Thyroid gland (tissue), 4 donors: ENCODE results near the gene DNAAF9.

Experiments
- CTCF ChIP-seq, 6 experiments: fragments of 200-600 bp in 3 of 6; fragments of 450-650 bp in 3 of 6; sonication (generic) in 3 of 6; IDR thresholded peaks; one replicate each; pipeline ENCODE4 v1.5.1; 2016 to 2019; ENCODE audit warnings: antibody characterized with exemption in 6 of 6, mild to moderate bottlenecking in 2 of 6, inconsistent platforms in 1 of 6, moderate library complexity in 1 of 6
- POLR2A ChIP-seq, 2 donors: fragments of 450-650 bp; IDR thresholded peaks; one replicate each; pipeline ENCODE4 v1.6.1; 2017; ENCODE audit warnings: antibody characterized with exemption in 2 of 2, mild to moderate bottlenecking in 2 of 2, moderate library complexity in 1 of 2

- TF ChIP-seq CTCF (IDR thresholded peaks at IDR 0.05), result no peak
- no peak for TF ChIP-seq POLR2A (IDR thresholded peaks at IDR 0.05)
Observed at GRCh38 chr20:3390759-3391425, 16.6 kb downstream of the DNAAF9 start.
